ENCODE results near the gene COPS7A. TPM values are rescaled to one million over a fixed set of nuclear protein-coding genes. Genes with fewer than 3 reads are reported as not detected.

The COPS7A gene
- 28.0 TPM for total RNA-seq
- 39.8 TPM for polyA plus RNA-seq
- long read RNA-seq, donor 1, partial matches to known transcripts: 0 of 2 reads
- long read RNA-seq, donor 1, other reads (novel, unspliced or antisense): 0 of 2 reads
- long read RNA-seq, donor 2: 0 reads
- long read RNA-seq, donor 3, transcript COPS7A-215 (8 exons, 2,127 nt): major isoform, 13 of 20 reads
- long read RNA-seq, donor 3, partial matches to known transcripts: 0 of 20 reads
- long read RNA-seq, donor 3, other reads (novel, unspliced or antisense): 0 of 20 reads
- long read RNA-seq, donor 4, partial matches to known transcripts: 0 of 8 reads
- long read RNA-seq, donor 4, other reads (novel, unspliced or antisense): 0 of 8 reads
- long read RNA-seq, donor 5, transcript COPS7A-215 (8 exons, 2,127 nt): major isoform, 21 of 29 reads
- long read RNA-seq, donor 5, partial matches to known transcripts: 0 of 29 reads
- long read RNA-seq, donor 5, other reads (novel, unspliced or antisense): 0 of 29 reads
- long read RNA-seq, donor 6, transcript COPS7A-215 (8 exons, 2,127 nt): major isoform, 6 of 19 reads
- long read RNA-seq, donor 6, partial matches to known transcripts: 7 of 19 reads
- long read RNA-seq, donor 6, other reads (novel, unspliced or antisense): 0 of 19 reads
- long read RNA-seq, donor 7, transcript COPS7A-215 (8 exons, 2,127 nt): major isoform, 8 of 10 reads
- long read RNA-seq, donor 7, partial matches to known transcripts: 0 of 10 reads
- long read RNA-seq, donor 7, other reads (novel, unspliced or antisense): 0 of 10 reads
- long read RNA-seq, donor 8, partial matches to known transcripts: 0 of 6 reads
- long read RNA-seq, donor 8, other reads (novel, unspliced or antisense): 0 of 6 reads
- long read RNA-seq, donor 9, partial matches to known transcripts: 0 of 4 reads
- long read RNA-seq, donor 9, other reads (novel, unspliced or antisense): 0 of 4 reads
- long read RNA-seq, donor 10, partial matches to known transcripts: 0 of 7 reads
- long read RNA-seq, donor 10, other reads (novel, unspliced or antisense): 0 of 7 reads

- WGBS: under 1% methylated on average over 49 of the region's 49 CpGs
These were observed at the start of gene COPS7A for GRCh38 chr12:6723607-6724408. Gene COPS7A (plus strand): TSS chr12:6724046. CDS start chr12:6724657, 611 bp downstream.

GRCh38 chr12:6676962-6677361 lies 46.9 kb upstream of the COPS7A start:
- Histone ChIP-seq H3K9me3 (ENCODE audit: control insufficient read depth in 2 of 2, insufficient read depth in 1 of 2, low read length in 1 of 2) (no peaks in the 10 kb centered on the region), H3K4me3 (ENCODE audit: low read length in 2 of 2) (no peak overlapping the region), H3K36me3 (ENCODE audit: control insufficient read depth in 2 of 2, insufficient read depth in 2 of 2, low read length in 1 of 2) (peaks cover 76 to 97% of the 10 kb centered on the region in 2 donors), H3K27me3 (ENCODE audit: control insufficient read depth in 2 of 2, insufficient read depth in 1 of 2, low read length in 1 of 2) (no peaks in the 10 kb centered on the region), H3K27ac (ENCODE audit: low read depth in 1 of 2, low read length in 1 of 2) (no peak overlapping the region), H3K4me1 (ENCODE audit: control insufficient read depth in 2 of 2, insufficient read depth in 2 of 2, low read length in 2 of 2) (no peaks in the 10 kb centered on the region)
- 96% methylated on average over 5 of the region's 5 CpGs for WGBS
- no peak for DNase-seq (ENCODE audit: low read depth in 6 of 9, low spot score in 9 of 9)

More at GRCh38 chr12:6723607-6724408, at the start of gene COPS7A:
- peak; percentile 74 to 97 (median 89) for DNase-seq (ENCODE audit: low read depth in 6 of 9, low spot score in 9 of 9)
- Histone ChIP-seq H3K27me3 (ENCODE audit: control insufficient read depth in 2 of 2, insufficient read depth in 1 of 2, low read length in 1 of 2) (peaks cover 0 to 2% of the 10 kb centered on the region in 2 donors), H3K36me3 (ENCODE audit: control insufficient read depth in 2 of 2, insufficient read depth in 2 of 2, low read length in 1 of 2) (peaks cover 9 to 18% of the 10 kb centered on the region in 2 donors), H3K9me3 (ENCODE audit: control insufficient read depth in 2 of 2, insufficient read depth in 1 of 2, low read length in 1 of 2) (peaks cover 0 to 4% of the 10 kb centered on the region in 2 donors), H3K27ac (ENCODE audit: low read depth in 1 of 2, low read length in 1 of 2) (peak within 1 kb of the TSS; percentile 64 to 86), H3K4me3 (ENCODE audit: low read length in 2 of 2) (peak within 1 kb of the TSS; percentile 48 to 68), H3K4me1 (ENCODE audit: control insufficient read depth in 2 of 2, insufficient read depth in 2 of 2, low read length in 2 of 2) (peaks cover 6 to 9% of the 10 kb centered on the region in 2 donors)

DNA sequence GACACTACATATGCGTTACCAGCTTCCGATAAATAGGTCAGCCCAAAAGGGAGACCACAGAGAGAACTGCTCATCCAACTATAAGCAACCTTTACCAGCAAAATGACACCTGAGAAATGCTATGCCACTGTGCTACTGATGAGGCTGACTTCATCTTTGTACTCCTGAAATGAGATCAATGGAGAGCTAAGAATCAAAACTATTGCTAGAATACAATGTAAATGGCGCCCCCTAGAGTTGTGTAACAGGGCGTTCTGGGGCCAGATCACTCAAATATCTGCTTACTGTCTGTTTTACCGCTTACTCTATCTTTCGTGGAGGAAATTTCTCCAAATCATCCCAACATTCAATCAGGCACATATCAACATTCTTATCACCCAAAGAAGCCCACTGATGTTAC lies 39.2 kb upstream of the COPS7A start:
- Histone ChIP-seq H3K36me3 (ENCODE audit: control insufficient read depth in 2 of 2, insufficient read depth in 2 of 2, low read length in 1 of 2) (peaks cover 20 to 60% of the 10 kb centered on the region in 2 donors), H3K9me3 (ENCODE audit: control insufficient read depth in 2 of 2, insufficient read depth in 1 of 2, low read length in 1 of 2) (no peaks in the 10 kb centered on the region), H3K4me3 (ENCODE audit: low read length in 2 of 2) (no peak overlapping the region), H3K27ac (ENCODE audit: low read depth in 1 of 2, low read length in 1 of 2) (no peak overlapping the region), H3K27me3 (ENCODE audit: control insufficient read depth in 2 of 2, insufficient read depth in 1 of 2, low read length in 1 of 2) (no peaks in the 10 kb centered on the region), H3K4me1 (ENCODE audit: control insufficient read depth in 2 of 2, insufficient read depth in 2 of 2, low read length in 2 of 2) (peaks cover 8 to 15% of the 10 kb centered on the region in 2 donors)
- DNase-seq (ENCODE audit: low read depth in 6 of 9, low spot score in 9 of 9): peak in 4 of 9 donors; percentile 18 to 64 (median 30)
- 78% methylated on average over 6 of the region's 6 CpGs for WGBS

- peaks cover 14 to 24% of the 10 kb centered on the region in 2 donors for H3K4me1 ChIP-seq (ENCODE audit: control insufficient read depth in 2 of 2, insufficient read depth in 2 of 2, low read length in 2 of 2)
- no peak overlapping the region for H3K27ac ChIP-seq (ENCODE audit: low read depth in 1 of 2, low read length in 1 of 2)
- no peaks in the 10 kb centered on the region for H3K9me3 ChIP-seq (ENCODE audit: control insufficient read depth in 2 of 2, insufficient read depth in 1 of 2, low read length in 1 of 2)
- no peak overlapping the region for H3K4me3 ChIP-seq (ENCODE audit: low read length in 2 of 2)
- H3K36me3 ChIP-seq (ENCODE audit: control insufficient read depth in 2 of 2, insufficient read depth in 2 of 2, low read length in 1 of 2): peaks cover 19 to 48% of the 10 kb centered on the region in 2 donors
- 94% methylated on average over 3 of the region's 3 CpGs for WGBS
- no peaks in the 10 kb centered on the region for H3K27me3 ChIP-seq (ENCODE audit: control insufficient read depth in 2 of 2, insufficient read depth in 1 of 2, low read length in 1 of 2)
- no peak for DNase-seq (ENCODE audit: low read depth in 6 of 9, low spot score in 9 of 9)
These were observed 38.0 kb upstream of the COPS7A start for GRCh38 chr12:6685814-6686213.

- peak in 2 of 9 donors; percentile 26 to 56 for DNase-seq (ENCODE audit: low read depth in 6 of 9, low spot score in 9 of 9)
These were observed 35.3 kb upstream of the COPS7A start for GRCh38 chr12:6688543-6688998.

GRCh38 chr12:6688999-6689882 lies 34.6 kb upstream of the COPS7A start, which contains the start of gene ZNF384:
Gene ZNF384 (minus strand): TSS chr12:6689375. CDS start chr12:6679520, 9,855 bp downstream.
- Histone ChIP-seq H3K36me3 (ENCODE audit: control insufficient read depth in 2 of 2, insufficient read depth in 2 of 2, low read length in 1 of 2) (peaks cover 7 to 25% of the 10 kb centered on the region in 2 donors), H3K9me3 (ENCODE audit: control insufficient read depth in 2 of 2, insufficient read depth in 1 of 2, low read length in 1 of 2) (no peaks in the 10 kb centered on the region), H3K4me1 (ENCODE audit: control insufficient read depth in 2 of 2, insufficient read depth in 2 of 2, low read length in 2 of 2) (peaks cover 14 to 29% of the 10 kb centered on the region in 2 donors), H3K27ac (ENCODE audit: low read depth in 1 of 2, low read length in 1 of 2) (peak within 1 kb of the TSS; percentile 96 to 97), H3K4me3 (ENCODE audit: low read length in 2 of 2) (peak within 1 kb of the TSS; percentile 80 to 82), H3K27me3 (ENCODE audit: control insufficient read depth in 2 of 2, insufficient read depth in 1 of 2, low read length in 1 of 2) (peaks cover 0 to 1% of the 10 kb centered on the region in 2 donors)
- DNase-seq (ENCODE audit: low read depth in 6 of 9, low spot score in 9 of 9): peak; percentile 87 to 99 (median 98)
- under 1% methylated on average over 72 of the region's 72 CpGs for WGBS

More at GRCh38 chr12:6688543-6688998, 35.3 kb upstream of the COPS7A start:
- Histone ChIP-seq H3K27me3 (ENCODE audit: control insufficient read depth in 2 of 2, insufficient read depth in 1 of 2, low read length in 1 of 2) (no peaks in the 10 kb centered on the region), H3K4me1 (ENCODE audit: control insufficient read depth in 2 of 2, insufficient read depth in 2 of 2, low read length in 2 of 2) (peaks cover 14 to 29% of the 10 kb centered on the region in 2 donors), H3K27ac (ENCODE audit: low read depth in 1 of 2, low read length in 1 of 2) (peak overlapping the region; percentile 96 to 97), H3K4me3 (ENCODE audit: low read length in 2 of 2) (peak overlapping the region; percentile 80 to 82), H3K9me3 (ENCODE audit: control insufficient read depth in 2 of 2, insufficient read depth in 1 of 2, low read length in 1 of 2) (no peaks in the 10 kb centered on the region), H3K36me3 (ENCODE audit: control insufficient read depth in 2 of 2, insufficient read depth in 2 of 2, low read length in 1 of 2) (peaks cover 7 to 29% of the 10 kb centered on the region in 2 donors)
- WGBS: 0% methylated on average over 13 of the region's 13 CpGs

GRCh38 chr12:6691473-6691872 lies 32.4 kb upstream of the COPS7A start:
- no peak overlapping the region for H3K27ac ChIP-seq (ENCODE audit: low read depth in 1 of 2, low read length in 1 of 2)
- H3K9me3 ChIP-seq (ENCODE audit: control insufficient read depth in 2 of 2, insufficient read depth in 1 of 2, low read length in 1 of 2): no peaks in the 10 kb centered on the region
- peaks cover 0 to 16% of the 10 kb centered on the region in 2 donors for H3K27me3 ChIP-seq (ENCODE audit: control insufficient read depth in 2 of 2, insufficient read depth in 1 of 2, low read length in 1 of 2)
- no peak for DNase-seq (ENCODE audit: low read depth in 6 of 9, low spot score in 9 of 9)
- H3K4me3 ChIP-seq (ENCODE audit: low read length in 2 of 2): no peak overlapping the region
- peaks cover 0 to 10% of the 10 kb centered on the region in 2 donors for H3K36me3 ChIP-seq (ENCODE audit: control insufficient read depth in 2 of 2, insufficient read depth in 2 of 2, low read length in 1 of 2)
- peaks cover 14 to 29% of the 10 kb centered on the region in 2 donors for H3K4me1 ChIP-seq (ENCODE audit: control insufficient read depth in 2 of 2, insufficient read depth in 2 of 2, low read length in 2 of 2)
- WGBS: 97% methylated on average over 4 of the region's 4 CpGs
